ENCODE data around the gene POMP. TPM values are rescaled to one million over a fixed set of nuclear protein-coding genes. Genes with fewer than 3 reads are reported as not detected.
A peak's percentile ranks its signal among the peaks of the same experiment; 100 is the strongest.

The POMP gene
- total and polyA plus RNA-seq, 2 of the 4 experiments (the other 2 are of a cell fraction) = 60.2 to 68.4 TPM

DNA sequence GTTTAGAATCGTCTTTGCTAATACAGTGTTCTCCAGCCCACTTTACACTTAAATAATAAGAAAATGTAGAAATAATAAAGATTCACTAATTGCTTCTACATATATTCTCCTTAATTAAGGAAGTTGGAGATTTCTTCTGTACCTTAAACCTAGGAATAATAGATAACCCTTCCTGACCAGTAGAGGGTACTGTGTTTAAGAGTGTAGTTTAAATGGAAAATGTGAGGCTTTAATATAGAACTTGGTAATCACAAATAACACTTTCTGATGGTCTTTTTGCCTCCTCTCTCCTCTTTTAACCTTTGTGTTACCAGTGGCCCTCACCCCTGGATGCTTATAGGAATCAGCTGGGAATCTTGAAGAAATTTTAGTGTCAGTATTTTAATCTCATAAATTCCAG, 20.7 kb downstream of the POMP start:
- no peak overlapping the region for H3K4me2 ChIP-seq (ENCODE audit: low read depth, low read length)
- WGBS, 2 experiments (ENCODE audit: extremely low coverage in 2 of 2, insufficient read length in 1 of 2) = no CpG with 5 or more reads among the region's 1 CpG
- no peaks in the 10 kb centered on the region for H3K4me1 ChIP-seq (ENCODE audit: control insufficient read depth, insufficient read depth, low read length)
- dilution Hi-C loops (cut with HindIII; ENCODE audit: low sequenced_read_pairs, unreplicated experiment) (no loop called here), in situ Hi-C loops (cut with MboI; ENCODE audit: low sequenced_read_pairs) (loop anchor here (5.0 kb wide), 1 partner anchor 118 kb away; no protein-coding TSS in a partner anchor), intact Hi-C loops (cut with micrococcal nuclease) (loop anchor here (1.0 kb wide), 1 partner anchor 117 kb away; no protein-coding TSS in a partner anchor)
- H3K4ac ChIP-seq (ENCODE audit: low read depth, low read length) = no peak overlapping the region
- no peak overlapping the region for H2BK5ac ChIP-seq (ENCODE audit: low read depth, low read length, poor library complexity, severe bottlenecking)
- H2AFZ ChIP-seq (replicated peaks; ENCODE audit: low read length, poor library complexity) = no peak overlapping the region
- ATAC-seq (ENCODE audit: low read depth) (peak; percentile 71), DNase-seq (peak; percentile 31)
- no peak overlapping the region for H2BK15ac ChIP-seq (ENCODE audit: low read depth, low read length)
- H4K20me1 ChIP-seq (ENCODE audit: insufficient read depth, low read length) = peaks cover 3% of the 10 kb centered on the region; the same call in 1 of the 2 replicates
- H3K14ac ChIP-seq (replicated peaks; ENCODE audit: low read depth, low read length) = no peak overlapping the region
- no peak overlapping the region for H3K56ac ChIP-seq (ENCODE audit: extremely low read depth, insufficient read depth, low read length)
- H3K23ac ChIP-seq (ENCODE audit: low read depth, low read length) = no peak overlapping the region
- no peak overlapping the region for H3K18ac ChIP-seq (ENCODE audit: low read depth, low read length)
- no peak overlapping the region for H4K5ac ChIP-seq (ENCODE audit: low read depth, low read length)
- H3K4me3 ChIP-seq (ENCODE audit: insufficient read depth, low read depth, low read length) = no peak overlapping the region
- H2AK9ac ChIP-seq (replicated peaks; ENCODE audit: low read depth, low read length, poor library complexity) = no peak overlapping the region
- no peaks in the 10 kb centered on the region for H3K27me3 ChIP-seq (ENCODE audit: control insufficient read depth, insufficient read depth, low read length)
- no peaks in the 10 kb centered on the region for H3K9me1 ChIP-seq (ENCODE audit: insufficient read depth, low read length)
- no peak overlapping the region for H3K27ac ChIP-seq (ENCODE audit: insufficient read depth, low read length)
- no peak overlapping the region for H2AK5ac ChIP-seq (ENCODE audit: low read depth, low read length)
- peaks cover under 1 to 3% of the 10 kb centered on the region in 2 experiments; a peak in 1 of 4 replicates for H3K79me1 ChIP-seq (ENCODE audit: low read depth in 1 of 2, low read length in 2 of 2)
- no peak overlapping the region for H2BK20ac ChIP-seq (ENCODE audit: low read depth, low read length)
- no peak overlapping the region for H4K91ac ChIP-seq (ENCODE audit: insufficient read depth, low read depth, low read length)
- no peaks in the 10 kb centered on the region for H3K9me3 ChIP-seq (ENCODE audit: control insufficient read depth, insufficient read depth, low read length)
- ChIA-PET POLR2A (ENCODE audit: unreplicated experiment) (no interaction called here), CTCF (interaction anchor here (0.6 to 1.1 kb wide), 4 partner anchors 14 to 117 kb away, joined by 3 read pairs; no protein-coding TSS in a partner anchor)
- BruUV-seq (replicated peaks) = no TSS peak
- no peak overlapping the region for H2BK120ac ChIP-seq (ENCODE audit: low read depth, low read length)
- peak; percentile 47; the same call in 1 of the 2 replicates for TF ChIP-seq SMC3 (IDR thresholded peaks at IDR 0.05; ENCODE audit: low read depth, low read length)
- TF ChIP-seq CTCF (conservative IDR thresholded peaks at IDR 0.05; ENCODE audit: low read depth, low read length) = peak; percentile 53
- TF ChIP-seq RAD21 (IDR thresholded peaks at IDR 0.05; ENCODE audit: low read length) = peak; percentile 44; the same call in 1 of the 2 replicates
- no peak for TF ChIP-seq RCOR1 (IDR thresholded peaks at IDR 0.05; ENCODE audit: insufficient replicate concordance, low read length)
- H4K8ac ChIP-seq (ENCODE audit: low read depth in 2 of 2, low read length in 2 of 2) = no peak overlapping the region
- no peak overlapping the region for H3K9ac ChIP-seq (ENCODE audit: low read depth, low read length)
- peaks cover 16% of the 10 kb centered on the region for H3K36me3 ChIP-seq (ENCODE audit: control insufficient read depth, insufficient read depth, low read length)

Measured in IMR-90 (cell line).